Fibroblast of mammary gland (primary cell): Measurements from ENCODE around the gene SUCLG2.

ENCODE experiments used
- DNase-seq: peaks from one replicate; pipeline ENCODE4 v3.0.0-alpha.2; 2010; ENCODE audit warnings: low read depth
- H3K4me3 ChIP-seq: 2 replicates; pipeline ENCODE4 v1.5.1; 2011; ENCODE audit warnings: low read depth, mild to moderate bottlenecking, low read length, moderate library complexity; ENCODE audit not compliant: control insufficient read depth
- TF ChIP-seq, protein P1 (sequence below): conservative IDR thresholded peaks from 2 replicates; pipeline ENCODE4 v1.5.1; 2011; ENCODE audit warnings: low read depth, low read length, inconsistent platforms; ENCODE audit not compliant: control insufficient read depth, insufficient read depth

SUCLG2 gene

DNA sequence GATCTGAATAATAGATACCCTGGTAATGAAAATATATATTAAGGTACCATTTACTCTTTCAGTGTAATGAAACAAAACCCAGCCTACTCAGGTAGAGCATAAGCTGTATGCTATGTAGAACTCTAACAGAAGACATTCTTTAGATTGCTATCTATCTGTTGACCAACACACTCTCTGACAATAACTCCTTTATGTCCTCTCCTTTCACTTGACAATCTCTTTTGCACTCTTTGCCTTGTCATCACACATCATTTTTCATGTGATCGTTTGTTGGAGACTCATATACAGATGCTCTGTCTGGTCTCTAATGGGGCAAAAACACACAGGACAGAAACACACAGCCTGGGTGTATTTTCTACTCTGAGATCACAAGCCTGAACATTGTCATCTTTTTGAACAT, 35.4 kb upstream of the SUCLG2 start:
- DNase-seq: no peak
- no peak overlapping the region for H3K4me3 ChIP-seq
- TF ChIP-seq, protein P1, sequence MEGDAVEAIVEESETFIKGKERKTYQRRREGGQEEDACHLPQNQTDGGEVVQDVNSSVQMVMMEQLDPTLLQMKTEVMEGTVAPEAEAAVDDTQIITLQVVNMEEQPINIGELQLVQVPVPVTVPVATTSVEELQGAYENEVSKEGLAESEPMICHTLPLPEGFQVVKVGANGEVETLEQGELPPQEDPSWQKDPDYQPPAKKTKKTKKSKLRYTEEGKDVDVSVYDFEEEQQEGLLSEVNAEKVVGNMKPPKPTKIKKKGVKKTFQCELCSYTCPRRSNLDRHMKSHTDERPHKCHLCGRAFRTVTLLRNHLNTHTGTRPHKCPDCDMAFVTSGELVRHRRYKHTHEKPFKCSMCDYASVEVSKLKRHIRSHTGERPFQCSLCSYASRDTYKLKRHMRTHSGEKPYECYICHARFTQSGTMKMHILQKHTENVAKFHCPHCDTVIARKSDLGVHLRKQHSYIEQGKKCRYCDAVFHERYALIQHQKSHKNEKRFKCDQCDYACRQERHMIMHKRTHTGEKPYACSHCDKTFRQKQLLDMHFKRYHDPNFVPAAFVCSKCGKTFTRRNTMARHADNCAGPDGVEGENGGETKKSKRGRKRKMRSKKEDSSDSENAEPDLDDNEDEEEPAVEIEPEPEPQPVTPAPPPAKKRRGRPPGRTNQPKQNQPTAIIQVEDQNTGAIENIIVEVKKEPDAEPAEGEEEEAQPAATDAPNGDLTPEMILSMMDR: no peak

- no peak overlapping the region for H3K4me3 ChIP-seq
- no peak for DNase-seq
- TF ChIP-seq, protein P1: no peak
These were observed 33.8 kb upstream of the SUCLG2 start for GRCh38 chr3:67688231-67688630.

DNA sequence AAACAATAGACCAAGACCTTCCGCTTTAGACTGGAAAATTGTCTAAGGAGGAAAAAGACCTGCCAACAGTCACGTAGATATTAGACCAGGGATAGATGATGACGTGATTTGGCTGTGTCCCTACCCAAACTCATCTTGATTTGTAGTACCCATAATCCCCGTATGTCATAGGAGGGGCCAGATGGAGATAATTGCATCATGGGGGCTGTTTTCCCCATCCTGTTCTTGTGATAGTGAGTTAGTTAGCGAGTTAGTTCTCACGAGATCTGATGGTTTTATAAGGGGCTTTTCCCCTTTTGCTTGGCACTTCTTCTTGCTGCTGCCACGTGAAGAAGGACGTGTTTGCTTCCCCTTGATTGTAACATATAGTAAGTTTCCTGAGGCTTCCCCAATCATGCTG, 31.7 kb upstream of the SUCLG2 start:
- DNase-seq: no peak
- no peak overlapping the region for H3K4me3 ChIP-seq
- TF ChIP-seq, protein P1: no peak

DNA sequence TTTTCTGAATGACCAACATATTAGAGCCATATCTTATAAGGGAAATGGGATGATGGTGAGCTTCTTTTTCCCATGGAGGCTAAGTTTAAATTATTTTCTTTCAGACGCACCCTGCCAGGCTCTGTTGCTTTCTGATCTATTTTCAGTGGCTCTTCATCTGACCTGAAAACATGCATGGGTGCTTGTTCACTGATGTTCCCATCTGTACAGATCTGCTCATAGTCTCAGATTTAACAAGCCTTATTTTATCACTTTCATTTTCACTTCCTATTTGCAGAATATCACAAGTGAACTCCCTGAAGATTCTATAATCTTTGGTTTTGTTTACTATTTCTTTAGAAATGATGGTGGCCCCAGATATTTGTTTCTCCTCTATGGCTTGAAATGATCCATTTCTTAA, 31.1 kb upstream of the SUCLG2 start:
- no peak for DNase-seq
- no peak overlapping the region for H3K4me3 ChIP-seq
- TF ChIP-seq, protein P1: no peak

DNA sequence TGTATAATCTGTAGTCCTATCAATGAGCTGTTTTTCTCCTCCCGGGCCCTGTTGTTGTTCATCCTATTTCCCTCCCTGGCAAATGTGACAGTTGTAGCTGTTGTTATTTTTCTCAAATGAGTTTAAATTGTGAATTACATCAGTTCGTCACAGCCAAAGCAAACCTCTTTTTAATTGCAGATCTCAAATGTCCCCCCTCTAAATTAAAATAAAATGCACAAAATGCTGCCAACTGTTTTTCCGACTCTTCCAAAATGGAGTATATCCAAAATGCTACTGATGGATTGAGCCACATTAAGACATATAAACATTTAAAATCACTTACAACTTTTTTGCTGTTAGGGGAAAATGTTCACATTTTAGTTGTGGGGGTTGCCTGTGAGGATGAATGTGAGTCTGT, 29.8 kb upstream of the SUCLG2 start:
- H3K4me3 ChIP-seq: no peak overlapping the region
- no peak for DNase-seq
- TF ChIP-seq, protein P1: no peak

DNA sequence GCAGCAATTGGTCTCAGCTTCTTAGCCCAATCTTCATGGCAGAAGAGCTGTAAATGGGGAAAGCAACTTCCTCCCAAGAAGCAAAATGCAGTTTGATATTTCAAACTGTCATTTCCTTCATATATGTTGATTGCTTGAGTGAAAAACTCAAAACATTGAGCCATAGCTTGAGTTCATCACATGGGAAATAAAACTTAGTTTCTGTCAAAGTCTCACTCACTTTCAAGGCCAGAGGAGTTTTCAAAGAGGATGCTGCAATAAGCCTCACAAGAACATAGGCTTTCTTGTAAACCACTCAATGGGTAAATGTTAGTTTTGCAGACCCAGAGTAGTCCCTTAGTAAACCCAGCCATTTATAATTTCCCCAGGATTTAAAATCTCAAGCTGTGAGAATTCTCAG, 29.1 kb upstream of the SUCLG2 start:
- no peak for DNase-seq
- TF ChIP-seq, protein P1: no peak
- H3K4me3 ChIP-seq: no peak overlapping the region

- no peak for DNase-seq
- TF ChIP-seq, protein P1: no peak
- no peak overlapping the region for H3K4me3 ChIP-seq
These were observed 24.3 kb upstream of the SUCLG2 start for GRCh38 chr3:67678665-67679064.
